HG02943 (cell line): ENCODE measurements around the gene DGAT2.

Experiments used
- ATAC-seq: cut with Tn5 transposase; IDR thresholded peaks from one replicate; pipeline ENCODE4 v1.9.1; 2021; ENCODE audit warnings: mild to moderate bottlenecking, low read depth, moderate library complexity; ENCODE audit not compliant: unreplicated experiment

DGAT2 gene

GRCh38 chr11:75777461-75778110, 9.0 kb downstream of the DGAT2 start:
- no peak for ATAC-seq

DNA sequence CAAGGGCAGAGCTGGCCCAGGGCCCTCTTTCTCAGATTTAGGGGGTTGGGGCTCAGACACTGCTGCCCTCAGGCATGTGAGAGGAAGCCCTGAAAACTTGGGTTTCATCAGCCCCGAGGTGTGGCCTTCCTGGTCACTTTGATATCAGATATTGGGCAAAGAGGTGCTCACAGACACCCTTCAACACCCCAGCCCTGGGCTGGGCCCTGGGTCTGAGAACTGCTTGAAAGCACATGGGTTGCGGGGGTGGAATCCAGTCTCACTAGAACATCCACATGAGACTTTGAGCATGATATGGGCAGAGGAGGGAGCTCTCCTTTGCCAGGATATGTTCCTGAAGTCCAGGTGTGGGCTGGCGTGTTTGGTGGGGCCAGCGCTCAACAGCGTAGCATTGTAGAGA, 10.4 kb downstream of the DGAT2 start:
- no peak for ATAC-seq

GRCh38 chr11:75779960-75780359, 11.4 kb downstream of the DGAT2 start:
- ATAC-seq, result no peak

- ATAC-seq, result no peak
Measured at GRCh38 chr11:75780888-75781287, 12.3 kb downstream of the DGAT2 start.

DNA sequence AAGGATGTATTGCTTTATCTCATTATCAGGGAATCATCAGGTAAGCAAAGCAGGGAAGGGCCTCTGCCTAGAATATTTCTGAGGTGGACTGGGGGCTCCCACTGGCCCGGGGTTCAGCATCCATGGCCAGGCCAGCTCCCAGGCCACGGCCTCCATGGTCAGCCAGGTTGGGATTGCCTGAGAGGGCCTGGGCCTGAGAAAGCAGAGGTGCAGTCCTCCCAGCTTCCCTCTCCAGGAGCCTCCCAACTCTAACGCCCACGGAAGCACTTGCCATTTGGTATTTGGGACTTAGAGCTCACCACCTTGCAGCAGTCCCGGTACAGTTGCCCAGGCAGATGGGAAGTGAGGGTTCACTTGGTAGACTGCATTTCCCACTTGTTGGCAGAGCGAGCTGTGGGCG, 12.7 kb downstream of the DGAT2 start:
- ATAC-seq, result no peak

GRCh38 chr11:75781831-75782230, 13.3 kb downstream of the DGAT2 start:
- ATAC-seq, result no peak

DNA sequence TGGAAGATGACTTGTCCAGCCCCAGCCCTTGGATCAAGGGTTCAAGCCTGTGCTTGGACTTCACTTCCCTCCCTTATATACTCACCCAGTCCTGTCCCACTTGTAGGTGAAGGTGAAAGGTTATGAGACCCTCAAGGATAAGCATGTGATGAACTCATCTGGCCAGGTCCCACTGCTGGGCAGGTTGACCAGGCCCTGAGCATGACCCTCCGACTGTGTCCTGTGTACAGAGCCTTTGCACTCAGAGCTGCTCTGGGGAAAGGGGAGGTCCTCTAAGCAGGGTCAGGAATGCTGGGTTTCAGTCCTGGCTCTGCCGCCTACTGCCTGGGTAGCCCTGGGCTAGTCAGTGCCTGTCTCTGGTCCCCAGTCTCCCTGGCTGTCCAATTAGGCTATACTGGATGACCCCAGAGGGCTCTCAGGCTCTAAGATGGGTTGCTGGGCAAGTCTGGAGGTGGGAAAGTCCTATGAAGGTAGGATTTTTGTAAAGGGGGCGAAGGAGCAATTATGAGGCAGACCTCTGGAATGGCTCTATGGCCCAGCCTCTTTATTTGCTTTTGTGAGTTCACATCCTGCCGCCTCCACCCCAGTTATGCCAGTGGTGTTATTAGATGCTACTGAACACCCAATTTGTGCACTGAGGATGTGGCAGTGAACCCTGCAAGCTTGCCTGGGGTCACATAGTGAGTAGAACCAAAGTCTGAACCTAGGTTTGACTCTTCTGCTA, 14.1 kb downstream of the DGAT2 start:
- no peak for ATAC-seq

DNA sequence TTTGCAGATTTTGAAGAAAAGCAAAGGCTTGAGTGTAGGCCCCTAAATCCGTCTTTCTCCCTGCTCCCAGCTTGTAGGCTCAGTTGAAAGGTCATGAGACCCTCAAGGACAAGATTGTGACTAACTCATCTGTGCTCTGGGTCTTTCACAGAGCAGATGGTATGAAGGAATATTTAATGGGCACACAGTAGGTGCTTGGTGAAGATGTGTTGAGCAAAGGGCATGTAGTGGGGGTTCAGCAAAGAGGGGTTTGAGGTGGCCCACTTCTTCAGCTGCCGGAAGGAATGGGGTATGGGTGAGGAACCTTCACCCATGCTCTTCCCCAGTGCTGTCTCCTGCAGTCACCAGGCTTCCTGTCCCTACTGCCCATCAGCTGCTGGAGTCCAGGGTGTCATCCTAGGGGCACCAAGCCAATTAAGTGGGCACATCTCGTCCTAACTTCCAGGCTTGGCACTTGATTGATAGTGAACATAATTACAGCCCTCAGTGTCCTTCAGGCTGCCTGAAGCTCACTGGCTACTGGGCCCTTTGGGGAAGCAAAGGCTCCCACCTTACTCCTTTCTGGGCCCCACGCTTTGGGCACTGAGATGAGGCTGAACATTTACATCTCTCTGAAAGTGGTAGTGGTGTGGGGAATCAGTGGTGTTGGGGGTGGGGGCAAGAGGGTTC, 15.0 kb downstream of the DGAT2 start:
- no peak for ATAC-seq

DNA sequence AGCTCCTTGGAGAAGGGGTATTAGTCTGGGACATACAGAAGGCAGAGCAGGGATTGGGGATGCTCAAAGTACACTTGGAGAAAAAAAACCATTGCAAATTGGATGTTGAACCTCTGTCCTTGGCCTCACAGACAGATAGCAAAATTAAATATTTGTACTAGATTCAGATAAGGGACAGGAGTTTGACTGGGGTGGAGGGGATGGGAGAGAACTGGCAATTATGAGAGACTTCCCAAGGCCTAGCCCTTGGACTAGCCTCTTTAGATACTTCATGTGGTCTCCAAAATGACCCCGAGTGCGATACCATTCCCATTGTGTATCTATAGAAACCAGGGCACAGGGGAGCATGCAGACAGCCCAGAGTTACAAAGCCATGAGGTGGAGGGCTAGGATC, 15.5 kb downstream of the DGAT2 start:
- no peak for ATAC-seq

- no peak for ATAC-seq
Measured at GRCh38 chr11:75784506-75784905, 15.9 kb downstream of the DGAT2 start.

- ATAC-seq, result no peak
Measured at GRCh38 chr11:75785187-75785586, 16.6 kb downstream of the DGAT2 start.

- peak; percentile 66 for ATAC-seq
Measured at GRCh38 chr11:75786101-75786736, 17.6 kb downstream of the DGAT2 start.

- ATAC-seq, result no peak
Measured at GRCh38 chr11:75789521-75789920, 20.9 kb downstream of the DGAT2 start.

- ATAC-seq, result no peak
Measured at GRCh38 chr11:75790986-75791385, 22.4 kb downstream of the DGAT2 start.

DNA sequence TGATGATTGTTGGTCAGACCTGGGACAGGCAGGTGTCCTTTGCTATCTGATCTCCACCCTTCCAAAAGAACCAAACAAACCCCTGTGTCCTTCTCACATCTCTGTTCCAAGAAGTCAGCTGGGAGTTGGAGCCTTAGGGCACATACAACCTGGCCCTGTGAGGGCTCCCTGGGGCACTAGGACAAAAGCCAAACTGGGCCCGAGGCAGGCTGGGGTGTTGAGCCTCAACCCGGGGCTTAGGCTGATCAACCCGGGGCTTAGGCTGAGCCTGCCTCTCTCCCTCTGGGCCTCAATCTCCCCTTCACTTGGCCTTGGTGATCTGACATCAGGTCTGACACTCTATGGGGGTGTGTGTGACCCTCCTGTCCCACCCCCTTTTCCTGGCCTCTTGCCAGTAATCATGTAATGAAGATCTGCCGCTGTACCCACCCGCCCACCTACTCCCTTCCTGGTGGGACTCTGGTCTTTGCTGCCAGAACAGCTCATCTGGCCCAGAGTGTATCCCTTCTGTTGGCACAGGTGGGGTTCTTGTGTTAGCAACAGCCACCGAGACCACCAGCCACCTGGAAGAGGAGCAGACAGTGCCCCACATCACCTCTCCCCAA, 23.7 kb downstream of the DGAT2 start:
- no peak for ATAC-seq

DNA sequence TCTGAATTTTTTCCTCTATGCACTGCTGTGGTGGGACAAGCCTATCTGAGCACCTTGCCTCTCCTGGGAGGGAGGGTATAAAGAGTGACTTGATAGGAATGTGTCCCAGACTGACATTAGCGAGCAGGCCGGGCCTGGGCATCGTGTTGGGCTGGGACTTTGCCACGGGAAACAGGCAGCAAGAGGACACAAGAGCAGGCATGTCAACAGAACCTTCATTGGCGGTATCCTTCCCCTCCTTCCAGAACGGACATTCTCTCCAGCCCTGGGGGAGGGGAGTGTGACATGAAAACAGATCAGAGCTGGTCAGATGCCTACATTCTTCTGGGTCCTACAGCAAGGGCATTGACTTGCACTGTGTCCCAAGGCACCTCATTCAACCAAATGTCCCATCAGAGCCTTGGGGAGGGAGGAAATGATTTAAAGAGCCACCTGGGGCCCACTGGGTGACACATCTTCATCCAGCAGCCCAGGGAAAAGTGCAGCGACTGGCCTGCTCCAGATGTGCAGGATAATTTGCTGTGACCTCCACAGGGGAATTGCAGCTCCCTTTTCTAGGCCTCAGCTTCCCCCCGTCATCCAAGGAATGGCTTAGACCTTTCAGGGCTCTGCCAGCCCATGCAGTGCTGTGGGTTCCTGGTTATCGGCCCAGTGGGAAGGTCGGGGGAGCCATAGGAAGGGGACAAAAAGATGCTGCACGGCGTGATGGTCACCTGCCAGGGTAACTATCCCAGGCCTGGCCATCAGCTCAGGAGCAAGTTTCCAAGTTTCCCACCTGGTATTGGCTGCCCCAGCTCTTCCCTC, 24.6 kb downstream of the DGAT2 start:
- ATAC-seq, result no peak

DNA sequence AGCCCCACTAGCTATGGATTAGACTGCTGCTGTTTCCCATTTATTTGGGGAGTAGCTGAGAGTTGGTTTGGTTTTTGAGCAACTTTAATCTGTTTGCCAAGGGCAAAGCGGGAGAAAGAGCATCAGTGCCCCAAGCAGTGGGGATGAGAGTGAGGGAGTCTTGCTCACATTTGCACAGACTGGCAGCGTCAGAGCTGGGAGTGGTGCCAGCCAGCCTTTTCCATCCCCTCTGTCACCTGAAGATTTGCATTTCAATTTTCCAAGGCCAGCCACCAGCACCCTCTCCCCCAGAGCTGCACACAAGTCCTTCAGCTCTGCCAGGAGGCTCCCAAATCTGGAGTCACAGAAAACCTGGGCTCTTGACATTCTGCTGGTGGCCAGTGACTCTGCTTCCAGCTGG, 25.4 kb downstream of the DGAT2 start:
- ATAC-seq, result no peak

GRCh38 chr11:75795276-75796090, 26.9 kb downstream of the DGAT2 start:
- ATAC-seq, result no peak

- ATAC-seq, result no peak
Measured at GRCh38 chr11:75796091-75796435, 27.5 kb downstream of the DGAT2 start.
